GM23248 (cell line): ENCODE results near the gene TIGD1. TPM values are rescaled to one million over a fixed set of nuclear protein-coding genes. Genes with fewer than 3 reads are reported as not detected.

Source experiments
- DNase-seq: peaks from one replicate; pipeline ENCODE4 v3.0.0-alpha.2; 2015
- H2AFZ ChIP-seq: fragments of 200-600 bp; sonication (generic); 2 replicates; pipeline ENCODE4 v1.6.1; 2016; ENCODE audit warnings: antibody characterized with exemption
- H3F3A ChIP-seq: fragments of 200-600 bp; sonication (generic); 2 replicates; pipeline ENCODE4 v1.6.1; 2016; ENCODE audit warnings: mild to moderate bottlenecking, antibody characterized with exemption, mixed run types; ENCODE audit not compliant: insufficient read depth
- H3K27ac ChIP-seq: fragments of 200-600 bp; sonication (generic); 2 replicates; pipeline ENCODE4 v1.5.1; 2016; ENCODE audit warnings: mild to moderate bottlenecking
- H3K27me3 ChIP-seq: fragments of 200-600 bp; sonication (generic); replicated peaks from 2 replicates; pipeline ENCODE4 v1.6.1; 2016; ENCODE audit warnings: mild to moderate bottlenecking; ENCODE audit not compliant: insufficient read depth
- H3K36me3 ChIP-seq: fragments of 200-600 bp; sonication (generic); 2 replicates; pipeline ENCODE4 v1.6.1; 2016; ENCODE audit warnings: low read depth, mild to moderate bottlenecking
- H3K4me1 ChIP-seq: fragments of 200-600 bp; sonication (generic); 2 replicates; pipeline ENCODE4 v1.6.1; 2016; ENCODE audit warnings: mild to moderate bottlenecking; ENCODE audit not compliant: insufficient read depth
- H3K4me2 ChIP-seq: fragments of 200-600 bp; sonication (generic); one replicate; pipeline ENCODE4 v1.6.1; 2016; ENCODE audit warnings: mild to moderate bottlenecking; ENCODE audit not compliant: unreplicated experiment
- H3K4me3 ChIP-seq: fragments of 200-600 bp; sonication (generic); 2 replicates; pipeline ENCODE4 v1.5.1; 2016; ENCODE audit warnings: mild to moderate bottlenecking
- H3K79me2 ChIP-seq: fragments of 200-600 bp; sonication (generic); 2 replicates; pipeline ENCODE4 v1.6.1; 2016; ENCODE audit warnings: mild to moderate bottlenecking; ENCODE audit not compliant: insufficient read depth
- H3K9ac ChIP-seq: fragments of 200-600 bp; sonication (generic); 2 replicates; pipeline ENCODE4 v1.6.1; 2016; ENCODE audit warnings: mild to moderate bottlenecking
- H3K9me2 ChIP-seq: fragments of 200-600 bp; sonication (generic); 2 replicates; pipeline ENCODE4 v1.6.1; 2016; ENCODE audit warnings: mixed run types, mild to moderate bottlenecking, moderate library complexity; ENCODE audit not compliant: insufficient read depth
- H3K9me3 ChIP-seq: fragments of 200-600 bp; sonication (generic); one replicate; pipeline ENCODE4 v1.6.1; 2017; ENCODE audit warnings: low read depth
- H4K20me1 ChIP-seq: fragments of 200-600 bp; sonication (generic); 2 replicates; pipeline ENCODE4 v1.6.0; 2016; ENCODE audit not compliant: insufficient read depth
- EZH2 ChIP-seq: fragments of 200-600 bp; sonication (generic); IDR thresholded peaks from 2 replicates; pipeline ENCODE4 v1.6.1; 2018; ENCODE audit warnings: antibody characterized with exemption, mild to moderate bottlenecking; ENCODE audit not compliant: insufficient read depth, poor library complexity, severe bottlenecking
- EZH2phosphoT487 ChIP-seq: fragments of 200-600 bp; sonication (generic); IDR thresholded peaks from 2 replicates; pipeline ENCODE4 v1.6.1; 2018; ENCODE audit warnings: antibody characterized with exemption, moderate library complexity, mild to moderate bottlenecking, low read depth; ENCODE audit not compliant: insufficient read depth
- WGBS, 2 experiments: methylation state at CpG; one replicate each; pipeline ENCODE4 v1.1.6; 2015 to 2017; ENCODE audit warnings: low lambda C conversion rate in 2 of 2, low coverage in 1 of 2; ENCODE audit errors: missing lambda C conversion rate in 2 of 2; 5-methylcytosine and 5-hydroxymethylcytosine counted together
- in situ Hi-C: fragments of 300-500 bp; cut with MboI; formaldehyde crosslinking; loops from 2 replicates; pipeline ENCODE4 v1.15.0; 2020
- polyA plus RNA-seq: library from polyadenylated mRNA; unstranded; fragments of >200 nt; fragmentation: Nextera tagmentation; extraction: Ambion mirVana; gene quantifications from 2 replicates; pipeline ENCODE4 v1.2.1, GENCODE V29; 2016
- total RNA-seq: library from RNA; depleted of rRNA; stranded (reverse); fragments of >200 nt; shearing (Covaris generic); gene quantifications from 2 replicates; pipeline ENCODE4 v1.2.3, GENCODE V29; 2014

TIGD1 gene
- total and polyA plus RNA-seq, 2 experiments from 2014 or later: 3.6 to 4.3 TPM

DNA sequence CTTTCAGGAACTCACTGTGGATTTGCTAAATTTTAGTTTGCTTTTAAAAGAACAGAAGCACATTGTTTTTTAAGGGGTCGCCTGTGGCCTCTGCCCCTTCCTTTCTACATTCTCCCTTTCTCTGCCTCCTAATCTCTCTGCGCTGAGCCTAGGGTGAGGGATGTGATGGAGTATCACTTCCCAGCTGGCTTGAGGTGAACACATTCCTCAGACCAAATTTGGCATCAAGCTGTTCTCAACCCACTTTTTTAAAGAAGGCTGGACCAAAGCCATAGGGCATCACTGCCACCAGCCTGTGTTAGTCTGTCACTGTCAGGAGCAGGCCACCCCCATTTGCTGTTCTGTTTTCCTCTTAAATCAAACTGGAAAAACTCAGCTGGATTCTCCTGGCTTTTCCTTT lies 27.5 kb upstream of the TIGD1 start:
- in situ Hi-C loops: no loop called here
- H3K27me3 ChIP-seq: no peaks in the 10 kb centered on the region
- no peak for DNase-seq
- 82 to 93% methylated on average over 2 of the region's 2 CpGs for WGBS, 2 experiments
- peaks cover 7% of the 10 kb centered on the region; the same call in 1 of the 2 replicates for H3K4me1 ChIP-seq
- no peak for TF ChIP-seq EZH2
- TF ChIP-seq EZH2phosphoT487: no peak
- no peaks in the 10 kb centered on the region for H3F3A ChIP-seq
- H3K9ac ChIP-seq: no peak overlapping the region
- no peak overlapping the region for H3K4me2 ChIP-seq
- H3K4me3 ChIP-seq: no peak overlapping the region
- H3K9me3 ChIP-seq: no peaks in the 10 kb centered on the region
- no peak overlapping the region for H2AFZ ChIP-seq
- no peaks in the 10 kb centered on the region for H4K20me1 ChIP-seq
- H3K36me3 ChIP-seq: peaks cover 4% of the 10 kb centered on the region
- no peak overlapping the region for H3K27ac ChIP-seq
- no peaks in the 10 kb centered on the region for H3K79me2 ChIP-seq
- no peaks in the 10 kb centered on the region for H3K9me2 ChIP-seq

DNA sequence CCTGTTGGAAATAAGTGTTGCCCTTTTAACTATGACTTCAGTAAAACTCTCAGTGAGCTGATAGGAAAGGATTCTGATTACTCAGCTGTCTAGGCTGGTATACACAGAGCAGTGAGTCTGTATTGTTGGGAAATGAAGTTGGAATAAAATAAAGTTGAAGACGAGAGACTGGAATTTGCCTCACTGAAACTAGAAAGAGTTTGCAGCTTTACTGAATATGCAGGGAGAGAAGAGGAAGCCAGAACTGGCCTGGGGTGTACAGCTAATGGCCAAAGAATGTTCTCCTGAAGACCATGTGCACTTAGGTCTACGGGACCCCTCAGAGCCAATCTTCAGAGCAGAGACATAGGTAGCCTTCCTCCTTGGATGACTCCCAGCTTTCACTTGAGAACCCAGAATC lies 26.6 kb upstream of the TIGD1 start:
- Histone ChIP-seq H4K20me1 (no peaks in the 10 kb centered on the region), H3K79me2 (no peaks in the 10 kb centered on the region), H3K4me3 (no peak overlapping the region), H3K9ac (no peak overlapping the region), H3K27me3 (no peaks in the 10 kb centered on the region), H3K4me2 (no peak overlapping the region), H3K9me2 (no peaks in the 10 kb centered on the region), H3K4me1 (peaks cover 7% of the 10 kb centered on the region; the same call in 1 of the 2 replicates), H2AFZ (no peak overlapping the region), H3K27ac (peak overlapping the region; percentile 2; the same call in 1 of the 2 replicates), H3F3A (no peaks in the 10 kb centered on the region), H3K36me3 (peaks cover 7% of the 10 kb centered on the region), H3K9me3 (no peaks in the 10 kb centered on the region)
- in situ Hi-C loops: no loop called here
- 94 to 95% methylated on average over 2 of the region's 2 CpGs for WGBS, 2 experiments
- TF ChIP-seq EZH2 (no peak), EZH2phosphoT487 (no peak)
- peak; percentile 55 for DNase-seq

DNA sequence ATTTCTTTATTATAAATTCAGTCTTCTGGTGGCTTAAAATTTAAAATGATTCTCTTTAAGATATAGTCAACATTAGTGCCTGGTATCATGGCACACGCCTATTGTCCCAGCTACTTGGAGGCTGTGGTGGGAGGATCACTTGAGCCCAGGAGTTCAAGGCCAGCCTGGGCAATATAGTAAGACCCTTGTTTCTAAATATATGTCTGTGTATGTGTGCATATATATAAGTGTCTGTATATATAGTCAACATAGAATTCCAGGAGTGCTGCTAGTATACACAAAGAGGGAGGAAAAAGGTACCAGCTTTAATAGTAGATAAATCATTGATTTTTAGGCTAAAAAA lies 25.0 kb upstream of the TIGD1 start:
- no peak overlapping the region for H3K27ac ChIP-seq
- in situ Hi-C loops: no loop called here
- H3K4me1 ChIP-seq: peaks cover 7% of the 10 kb centered on the region; the same call in 1 of the 2 replicates
- no peak overlapping the region for H3K9ac ChIP-seq
- 97 to 100% methylated on average over 1 of the region's 1 CpG for WGBS, 2 experiments
- H3K79me2 ChIP-seq: peaks cover 6% of the 10 kb centered on the region; the same call in 1 of the 2 replicates
- no peak overlapping the region for H3K4me2 ChIP-seq
- no peaks in the 10 kb centered on the region for H3K9me2 ChIP-seq
- H3F3A ChIP-seq: no peaks in the 10 kb centered on the region
- no peaks in the 10 kb centered on the region for H3K9me3 ChIP-seq
- no peak for DNase-seq
- H3K36me3 ChIP-seq: peaks cover 9% of the 10 kb centered on the region
- no peaks in the 10 kb centered on the region for H3K27me3 ChIP-seq
- no peak overlapping the region for H2AFZ ChIP-seq
- no peaks in the 10 kb centered on the region for H4K20me1 ChIP-seq
- TF ChIP-seq EZH2phosphoT487 (no peak), EZH2 (no peak)
- H3K4me3 ChIP-seq: no peak overlapping the region

DNA sequence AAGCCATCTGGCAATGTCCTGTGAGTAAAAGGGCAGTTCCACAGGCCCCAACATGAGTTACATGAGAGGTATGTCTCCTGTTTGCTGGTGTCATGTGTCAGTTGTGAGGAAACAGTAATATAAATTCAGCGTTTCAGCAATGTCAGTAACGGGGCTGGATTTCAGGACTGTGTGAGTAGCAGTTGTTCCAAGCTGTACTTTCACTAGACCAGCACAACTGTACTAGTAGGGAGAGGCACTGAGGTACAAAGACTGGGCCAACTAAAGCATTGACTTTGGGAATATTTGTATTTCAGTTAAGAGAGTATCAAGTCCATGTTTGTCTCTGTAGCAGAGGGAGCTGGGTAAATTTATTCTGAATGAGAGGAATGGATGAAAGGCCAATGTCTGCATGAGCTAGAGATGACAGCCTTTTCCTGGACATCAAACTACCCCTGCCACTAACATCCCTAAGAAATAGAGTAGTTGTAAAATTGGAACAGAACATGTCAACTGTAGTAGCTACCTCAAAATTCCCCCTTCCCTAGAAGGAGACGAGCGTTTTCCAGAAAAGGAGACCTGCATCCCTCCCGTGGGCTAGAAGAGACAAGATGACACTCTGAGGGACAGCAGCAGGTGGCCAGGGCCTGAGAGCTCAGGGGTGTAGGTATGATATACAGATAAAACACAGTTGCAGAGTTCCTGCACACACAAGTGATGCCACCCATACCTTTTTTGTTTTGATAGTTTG lies 24.5 kb upstream of the TIGD1 start:
- WGBS, 2 experiments: 72 to 77% methylated on average over 5 of the region's 5 CpGs
- H3K36me3 ChIP-seq: peaks cover 15% of the 10 kb centered on the region
- TF ChIP-seq EZH2phosphoT487 (no peak), EZH2 (no peak)
- peak overlapping the region; percentile 27; the same call in 1 of the 2 replicates for H3K9ac ChIP-seq
- H3K79me2 ChIP-seq: peaks cover 6% of the 10 kb centered on the region; the same call in 1 of the 2 replicates
- no peaks in the 10 kb centered on the region for H4K20me1 ChIP-seq
- peak overlapping the region; percentile 43; the same call in 1 of the 2 replicates for H3K27ac ChIP-seq
- peak; percentile 62 for DNase-seq
- H3K4me3 ChIP-seq: no peak overlapping the region
- no peaks in the 10 kb centered on the region for H3K27me3 ChIP-seq
- H3K9me2 ChIP-seq: no peaks in the 10 kb centered on the region
- no peaks in the 10 kb centered on the region for H3K9me3 ChIP-seq
- H2AFZ ChIP-seq: no peak overlapping the region
- peaks cover 7% of the 10 kb centered on the region; the same call in 1 of the 2 replicates for H3K4me1 ChIP-seq
- no peaks in the 10 kb centered on the region for H3F3A ChIP-seq
- H3K4me2 ChIP-seq: no peak overlapping the region
- in situ Hi-C loops: no loop called here
